RKO (cell line): ENCODE measurements around the gene FSHR.

Experiments used
- DNase-seq: peaks from one replicate; pipeline ENCODE4 v3.0.0-alpha.2; 2016; ENCODE audit warnings: low spot score

FSHR gene

GRCh38 chr2:49154140-49154539 lies at the start of gene FSHR:
TSS of gene FSHR (minus strand) at chr2:49154515. CDS start at chr2:49154417, 98 bp downstream.
- no peak for DNase-seq

GRCh38 chr2:49199266-49199665 lies 45.0 kb upstream of the FSHR start:
- no peak for DNase-seq

- DNase-seq: no peak
These were observed 40.4 kb upstream of the FSHR start for GRCh38 chr2:49194701-49195100.

- DNase-seq: no peak
These were observed 37.7 kb upstream of the FSHR start for GRCh38 chr2:49192036-49192435.

- DNase-seq: no peak
These were observed 35.4 kb upstream of the FSHR start for GRCh38 chr2:49189512-49190225.

DNA sequence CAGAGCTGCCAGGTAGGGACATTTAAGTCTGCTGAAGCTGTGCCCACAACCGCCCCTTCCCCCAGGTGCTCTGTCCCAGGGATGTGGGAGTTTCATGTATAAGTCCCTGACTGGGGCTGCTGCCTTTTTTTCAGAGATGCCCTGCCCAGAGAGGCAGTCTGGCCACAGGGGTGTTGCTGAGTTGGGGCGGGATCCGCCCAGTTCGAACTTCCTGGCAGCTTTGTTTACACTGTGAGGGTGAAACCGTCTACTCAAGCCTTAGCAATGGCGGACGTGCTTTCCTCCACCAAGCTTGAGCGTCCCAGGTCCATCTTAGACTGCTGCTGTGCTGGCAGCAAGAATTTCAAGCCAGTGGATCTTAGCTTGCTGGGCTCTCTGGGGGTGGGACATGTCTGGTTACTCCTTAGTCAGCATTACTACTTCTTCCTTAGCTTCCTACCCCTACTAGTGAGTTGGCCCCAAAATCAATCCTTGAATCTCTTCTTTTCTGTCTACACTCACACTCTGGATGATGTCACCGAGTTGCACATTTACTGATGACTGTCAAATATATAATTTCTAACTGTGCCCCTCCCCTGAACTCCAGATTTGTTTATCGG lies 31.8 kb upstream of the FSHR start:
- no peak for DNase-seq

- no peak for DNase-seq
These were observed 24.3 kb upstream of the FSHR start for GRCh38 chr2:49178656-49179055.

GRCh38 chr2:49177194-49177593 lies 22.9 kb upstream of the FSHR start:
- no peak for DNase-seq

- peak; percentile 34 for DNase-seq
These were observed 21.5 kb upstream of the FSHR start for GRCh38 chr2:49175831-49176230.

GRCh38 chr2:49174750-49175149 lies 20.4 kb upstream of the FSHR start:
- no peak for DNase-seq

DNA sequence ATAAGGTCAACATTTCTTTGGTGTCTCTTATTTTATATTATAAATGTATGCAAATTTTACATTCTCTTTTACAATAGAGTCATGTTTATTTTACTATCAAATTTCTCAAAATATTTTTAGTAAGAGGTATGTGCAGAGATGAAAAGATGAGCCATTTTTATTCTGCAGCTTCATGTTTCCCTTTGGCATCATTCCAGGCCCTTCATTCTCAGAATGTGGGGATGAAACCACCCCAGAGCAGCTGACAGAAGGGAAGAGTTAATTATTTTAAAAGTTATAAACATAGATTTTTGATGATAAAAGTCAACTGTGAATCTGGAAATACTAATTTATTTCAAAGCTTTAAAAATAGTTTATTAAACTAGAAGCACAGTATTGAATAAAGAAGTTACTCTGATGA lies 12.8 kb upstream of the FSHR start:
- no peak for DNase-seq

DNA sequence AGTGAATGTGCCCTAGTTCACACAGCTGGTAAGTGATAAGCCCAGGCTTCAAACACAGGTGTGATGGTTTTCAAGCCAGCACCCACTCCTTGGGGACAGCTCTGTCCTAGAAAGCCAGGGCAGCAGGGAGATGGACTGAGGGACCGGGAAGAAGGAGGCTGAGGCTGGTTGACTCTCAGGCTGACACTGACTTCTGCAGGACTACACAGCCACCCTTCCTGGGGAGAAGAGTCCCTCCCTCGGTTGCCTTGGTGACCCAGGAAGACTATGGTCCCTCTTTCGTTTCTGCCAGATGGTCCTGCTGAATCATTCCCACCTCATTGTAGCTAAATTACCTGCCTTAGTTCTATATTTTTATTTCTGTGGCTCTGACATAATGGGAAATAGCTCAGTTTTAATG lies 11.3 kb upstream of the FSHR start:
- no peak for DNase-seq

GRCh38 chr2:49164729-49165128 lies 10.4 kb upstream of the FSHR start:
- DNase-seq: no peak

GRCh38 chr2:49162151-49162550 lies 7.8 kb upstream of the FSHR start:
- DNase-seq: no peak

DNA sequence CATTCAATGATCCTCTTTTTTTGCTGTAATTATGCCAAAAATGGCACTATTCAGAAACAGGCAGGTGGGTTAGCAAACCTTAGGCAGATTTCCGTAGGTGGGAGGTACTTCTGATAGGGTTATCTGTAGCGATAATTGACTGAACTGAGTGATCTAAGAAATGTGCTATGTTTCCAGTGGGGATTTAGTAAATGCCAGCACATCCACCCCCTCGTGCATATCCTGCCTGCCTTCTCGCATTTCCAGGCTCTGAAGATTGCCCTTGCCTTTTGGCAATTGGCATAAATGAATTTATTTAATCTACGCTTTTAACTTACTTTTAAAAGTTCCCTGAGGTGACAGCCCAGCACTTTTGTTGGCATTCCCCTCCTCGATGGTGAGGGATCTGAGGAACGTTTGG lies 576 bp upstream of the FSHR start:
- no peak for DNase-seq

- DNase-seq: no peak
These were observed 1.1 kb downstream of the FSHR start for GRCh38 chr2:49153252-49153651.

- no peak for DNase-seq
These were observed 1.5 kb downstream of the FSHR start for GRCh38 chr2:49152824-49153223.

GRCh38 chr2:49146401-49146800 lies 7.9 kb downstream of the FSHR start:
- no peak for DNase-seq

GRCh38 chr2:49131801-49132200 lies 22.5 kb downstream of the FSHR start:
- no peak for DNase-seq

GRCh38 chr2:49129034-49129433 lies 25.3 kb downstream of the FSHR start:
- peak; percentile 1 for DNase-seq

DNA sequence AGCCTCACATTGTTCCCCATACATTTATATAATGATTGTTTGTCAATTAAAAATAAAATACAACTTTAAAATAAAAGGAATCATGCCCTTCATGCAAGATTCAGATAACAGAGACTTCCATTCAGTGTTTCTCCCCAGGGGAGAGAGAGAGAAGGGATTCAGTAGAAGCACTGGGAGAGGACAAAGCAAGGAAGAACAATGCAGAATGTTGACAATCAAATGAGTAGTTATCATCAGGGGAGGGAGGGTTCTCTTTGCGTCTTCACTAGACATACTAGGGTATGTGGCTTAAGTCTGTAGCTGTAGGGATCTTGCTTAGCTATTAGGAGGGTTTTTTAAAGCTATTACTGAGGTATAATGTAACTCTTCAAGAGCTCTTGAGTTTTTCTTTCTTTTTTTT lies 30.7 kb downstream of the FSHR start:
- DNase-seq: no peak

DNA sequence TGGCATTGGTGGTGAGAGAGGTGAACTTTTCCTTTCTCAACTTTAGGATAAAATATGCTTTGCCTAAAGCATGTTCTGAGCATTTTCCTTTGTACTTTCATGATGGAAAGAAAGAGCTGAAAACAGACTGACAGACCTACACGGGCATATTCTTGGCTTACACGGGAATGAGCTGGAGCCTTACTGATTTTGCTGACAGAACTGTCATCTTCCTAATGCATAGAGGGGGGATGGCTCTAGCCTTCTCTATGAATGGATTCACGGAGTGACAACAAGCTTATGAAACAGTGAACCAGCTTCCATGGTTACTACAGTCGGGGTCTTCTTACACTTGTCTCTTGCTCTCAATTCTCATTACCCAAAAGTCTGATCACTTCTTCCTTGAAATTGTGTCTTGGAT lies 32.2 kb downstream of the FSHR start:
- no peak for DNase-seq

DNA sequence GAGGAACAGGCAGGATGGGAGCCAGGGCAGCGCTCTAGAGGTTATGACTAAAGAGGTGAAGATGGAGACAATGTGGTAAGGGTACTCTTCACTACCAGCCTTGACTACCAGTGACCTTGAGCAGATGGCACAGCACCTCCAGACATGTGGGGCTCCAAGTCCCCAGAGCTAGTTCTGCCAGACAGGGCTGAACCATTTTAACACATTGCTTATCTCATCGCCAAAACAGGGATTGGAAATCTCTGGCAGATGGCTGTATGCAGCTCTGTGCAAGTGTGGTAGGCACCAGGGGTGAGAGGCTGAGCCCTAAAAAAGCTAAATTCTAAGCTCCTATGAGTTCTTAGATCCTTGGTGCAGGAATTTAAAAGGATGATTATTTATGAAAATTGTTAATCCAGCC lies 41.3 kb downstream of the FSHR start:
- DNase-seq: no peak

DNA sequence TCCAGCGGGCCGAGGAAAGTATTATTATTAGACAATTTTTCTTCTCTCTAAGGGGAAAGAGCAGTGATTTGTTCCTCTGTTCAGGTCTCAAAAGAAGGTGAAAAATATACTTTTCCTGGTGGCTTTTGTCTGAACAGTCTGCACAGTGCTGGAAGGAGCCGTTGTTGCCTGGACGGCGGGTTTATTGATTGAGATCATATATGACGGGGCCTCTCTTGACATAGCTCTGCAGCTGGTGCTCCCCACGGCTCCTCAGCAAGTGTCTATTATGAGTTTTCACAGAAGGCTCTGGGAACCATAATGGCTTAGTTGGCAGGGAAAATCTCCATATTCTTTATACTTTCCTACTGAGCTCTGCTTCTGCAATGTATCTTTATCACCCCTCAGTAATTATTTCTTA lies 42.9 kb downstream of the FSHR start:
- no peak for DNase-seq
